HG03521 (cell line): ENCODE results near the gene BICRAL.
"Not testable (repeated sequence)": the region's sequence is repeated elsewhere in the genome, so short reads cannot be mapped to it uniquely, and the experiment has no call there.

Source experiments
- ATAC-seq: cut with Tn5 transposase; IDR thresholded peaks from one replicate; pipeline ENCODE4 v1.9.1; 2021; ENCODE audit warnings: mild to moderate bottlenecking, moderate library complexity; ENCODE audit not compliant: unreplicated experiment

Gene BICRAL

GRCh38 chr6:42781796-42782688, at the start of gene BICRAL:
TSS of gene BICRAL (plus strand) at chr6:42782052. CDS start at chr6:42822023, 39,971 bp downstream.
- no peak for ATAC-seq

- ATAC-seq: not testable (repeated sequence)
Observed at GRCh38 chr6:42733867-42734481, 47.9 kb upstream of the BICRAL start.

- no peak for ATAC-seq
Observed at GRCh38 chr6:42735976-42736375, 45.9 kb upstream of the BICRAL start.

- no peak for ATAC-seq
Observed at GRCh38 chr6:42740725-42741124, 41.1 kb upstream of the BICRAL start.

- no peak for ATAC-seq
Observed at GRCh38 chr6:42742116-42742894, 39.5 kb upstream of the BICRAL start.

GRCh38 chr6:42744351-42744893, 37.4 kb upstream of the BICRAL start:
- no peak for ATAC-seq

- ATAC-seq: no peak
Observed at GRCh38 chr6:42745083-42745639, 36.7 kb upstream of the BICRAL start.

GRCh38 chr6:42745640-42746462, 36.0 kb upstream of the BICRAL start, which contains the start of gene TBCC:
TSS of gene TBCC (minus strand) at chr6:42746103. CDS start at chr6:42746073, 30 bp downstream.
- peak; percentile 75 for ATAC-seq

GRCh38 chr6:42746463-42747391, 35.1 kb upstream of the BICRAL start:
- ATAC-seq: peak; percentile 59

- ATAC-seq: no peak
Observed at GRCh38 chr6:42748203-42748898, 33.5 kb upstream of the BICRAL start.

GRCh38 chr6:42751055-42751454, 30.8 kb upstream of the BICRAL start:
- ATAC-seq: no peak

- no peak for ATAC-seq
Observed at GRCh38 chr6:42754759-42755158, 27.1 kb upstream of the BICRAL start.

- no peak for ATAC-seq
Observed at GRCh38 chr6:42756722-42757121, 25.1 kb upstream of the BICRAL start.

GRCh38 chr6:42758756-42759430, 23.0 kb upstream of the BICRAL start:
- no peak for ATAC-seq

GRCh38 chr6:42761287-42762067, 20.4 kb upstream of the BICRAL start:
- ATAC-seq: no peak

GRCh38 chr6:42762426-42762859, 19.4 kb upstream of the BICRAL start:
- ATAC-seq: no peak

GRCh38 chr6:42762950-42763349, 18.9 kb upstream of the BICRAL start:
- no peak for ATAC-seq
